Endothelial cell of umbilical vein (primary cell): ENCODE measurements around the gene ZDHHC14. TPM values are rescaled to one million over a fixed set of nuclear protein-coding genes. Genes with fewer than 3 reads are reported as not detected.

ENCODE experiments used
- BruUV-seq: library from RNA; stranded (reverse); fragments of 400-500 nt; replicated peaks from 2 replicates; lab custom pipeline; 2021; lab: Mats Ljungman, UMichigan
- CTCF ChIA-PET: fragments of 300-600, 350-600 bp; sonication (Branson Sonifier 250); formaldehyde crosslinking; loops from one replicate; lab custom pipeline; 2021; ENCODE audit warnings: antibody characterized with exemption, inconsistent platforms; lab: Charles Lee
- POLR2A ChIA-PET: fragments of 300-600, 350-600 bp; sonication (Branson Sonifier 250); formaldehyde crosslinking; loops from one replicate; lab custom pipeline; 2021; ENCODE audit warnings: antibody characterized with exemption, inconsistent platforms; lab: Charles Lee
- DNase-seq: peaks from one replicate; pipeline ENCODE4 v3.0.0-alpha.2; 2011; ENCODE audit warnings: low read depth, low spot score
- FAIRE-seq: peaks from 2 replicates; lab custom pipeline; 2011; peaks lifted over from hg19 to GRCh38; lab: Jason Lieb, UNC
- H2AFZ ChIP-seq: 2 replicates; pipeline ENCODE4 v1.6.0; 2012; ENCODE audit warnings: low read depth, low read length, control low read depth, inconsistent platforms
- H3K27ac ChIP-seq: 2 replicates; pipeline ENCODE4 v1.5.1; 2011; ENCODE audit warnings: low read depth, mild to moderate bottlenecking, control low read depth, low read length, moderate library complexity; ENCODE audit not compliant: insufficient read depth
- H3K27me3 ChIP-seq, 2 experiments: 2 replicates each; pipeline versions ENCODE4 v1.6.0 to v1.6.1; 2011; ENCODE audit warnings: low read length in 2 of 2, mixed read lengths in 1 of 2; ENCODE audit not compliant: control insufficient read depth in 2 of 2, insufficient read depth in 2 of 2
- H3K36me3 ChIP-seq, 2 experiments: 2 replicates in 1 of 2; 3 replicates in 1 of 2; pipeline ENCODE4 v1.5.1; 2011; ENCODE audit warnings: low read length in 2 of 2, mild to moderate bottlenecking in 1 of 2, moderate library complexity in 1 of 2; ENCODE audit not compliant: control insufficient read depth in 2 of 2, insufficient read depth in 2 of 2; ENCODE audit errors: extremely low read depth in 1 of 2
- H3K4me1 ChIP-seq: 3 replicates; pipeline ENCODE4 v1.5.1; 2011; ENCODE audit warnings: mild to moderate bottlenecking, low read length; ENCODE audit not compliant: control insufficient read depth, insufficient read depth; ENCODE audit errors: extremely low read depth
- H3K4me2 ChIP-seq: 2 replicates; pipeline ENCODE4 v1.6.1; 2011; ENCODE audit warnings: low read length, control low read depth, mixed read lengths; ENCODE audit not compliant: insufficient read depth
- H3K4me3 ChIP-seq, 3 experiments: fragments of 200-600 bp in 1 of 3; sonication (generic), shearing (Covaris generic) in 1 of 3; replicated peaks in 1 of 3; 2 replicates each; pipeline ENCODE4 v1.5.1; 2011 to 2016; ENCODE audit warnings: control low read depth in 3 of 3, low read length in 3 of 3, mild to moderate bottlenecking in 2 of 3, inconsistent platforms in 1 of 3, low read depth in 1 of 3, moderate library complexity in 1 of 3; ENCODE audit not compliant: insufficient read depth in 1 of 3
- H3K79me2 ChIP-seq: 2 replicates; pipeline ENCODE4 v1.6.0; 2012; ENCODE audit warnings: low read length, inconsistent platforms; ENCODE audit not compliant: control insufficient read depth, insufficient read depth
- H3K9ac ChIP-seq: replicated peaks from 2 replicates; pipeline ENCODE3; 2011; ENCODE audit warnings: low read length, control low read depth; ENCODE audit not compliant: insufficient read depth; ENCODE audit errors: extremely low read depth
- H3K9me1 ChIP-seq: replicated peaks from 3 replicates; pipeline ENCODE4 v1.6.0; 2011; ENCODE audit warnings: mild to moderate bottlenecking, low read length; ENCODE audit not compliant: control insufficient read depth, insufficient read depth; ENCODE audit errors: extremely low read depth
- H3K9me3 ChIP-seq: replicated peaks from 2 replicates; pipeline ENCODE4 v1.5.1; 2012; ENCODE audit warnings: low read length, inconsistent platforms; ENCODE audit not compliant: control insufficient read depth, insufficient read depth
- H4K20me1 ChIP-seq: replicated peaks from 2 replicates; pipeline ENCODE3; 2011; ENCODE audit warnings: mild to moderate bottlenecking, low read length; ENCODE audit not compliant: control insufficient read depth, insufficient read depth; ENCODE audit errors: extremely low read depth
- EZH2 ChIP-seq: IDR thresholded peaks from 2 replicates; pipeline ENCODE4 v1.6.1; 2012; ENCODE audit warnings: borderline replicate concordance, low read depth, mild to moderate bottlenecking, moderate library complexity, low read length, inconsistent platforms; ENCODE audit not compliant: severe bottlenecking
- FOS ChIP-seq: IDR thresholded peaks from 2 replicates; pipeline ENCODE4 v1.6.1; 2011; ENCODE audit warnings: mild to moderate bottlenecking, low read length, moderate library complexity, borderline replicate concordance; ENCODE audit not compliant: insufficient read depth
- GATA2 ChIP-seq: IDR thresholded peaks from 2 replicates; pipeline ENCODE4 v1.7.0; 2011; ENCODE audit warnings: low read depth, mild to moderate bottlenecking, moderate library complexity, mixed read lengths, low read length; ENCODE audit not compliant: insufficient read length, insufficient read depth
- JUN ChIP-seq: IDR thresholded peaks from 2 replicates; pipeline ENCODE4 v1.6.1; 2011; ENCODE audit warnings: borderline replicate concordance, low read depth; ENCODE audit not compliant: insufficient read length, insufficient read depth
- MYC ChIP-seq: IDR thresholded peaks from one replicate; pipeline ENCODE4 v1.6.1; 2011; ENCODE audit warnings: mild to moderate bottlenecking, low read depth, low read length
- POLR2A ChIP-seq: IDR thresholded peaks from 2 replicates; pipeline ENCODE4 v1.6.1; 2012; ENCODE audit warnings: low read depth, mild to moderate bottlenecking, control low read depth, low read length
- POLR2AphosphoS5 ChIP-seq: IDR thresholded peaks from 2 replicates; pipeline ENCODE4 v1.6.1; 2012; ENCODE audit warnings: low read depth, mild to moderate bottlenecking, control low read depth, low read length, moderate library complexity; ENCODE audit not compliant: insufficient read depth
- dilution Hi-C: fragments of 300-500 bp; cut with MboI; formaldehyde crosslinking; loops from one replicate; pipeline ENCODE4 v1.15.0; 2019; ENCODE audit warnings: low sequenced_read_pairs; ENCODE audit not compliant: extremely low pct_ligation_motif_present
- intact Hi-C: fragments of 100-400 bp; cut with micrococcal nuclease; formaldehyde crosslinking; loops from one replicate; pipeline ENCODE4 v1.10.0; 2022
- polyA plus RNA-seq, 4 experiments: library from polyadenylated mRNA; depleted of rRNA in 3 of 4; stranded (reverse) in 3 of 4; unstranded in 1 of 4; fragments of >200 nt; gene quantifications; 2 replicates each; pipeline versions ENCODE4 v1.2.1 to v1.2.3, GENCODE V29; 2011 to 2012; ENCODE audit warnings: missing spikeins in 1 of 4
- total RNA-seq: library from RNA; stranded (reverse); gene quantifications from 2 replicates; pipeline ENCODE4 v1.2.3, GENCODE V29; 2021
- TF ChIP-seq, protein P1 (sequence below), 2 donors: IDR thresholded peaks; 1 replicate in 1 of 2; 2 replicates in 1 of 2; pipeline ENCODE4 v1.5.1; 2011; ENCODE audit warnings: low read length in 2 of 2, mild to moderate bottlenecking in 2 of 2, moderate library complexity in 2 of 2, control low read depth in 1 of 2, inconsistent platforms in 1 of 2, low read depth in 1 of 2; ENCODE audit not compliant: insufficient read depth in 1 of 2; ENCODE audit errors: extremely low read depth in 1 of 2
- TF ChIP-seq, protein P2 (sequence below): IDR thresholded peaks from 2 replicates; pipeline ENCODE4 v1.6.1; 2011; ENCODE audit not compliant: insufficient read depth, insufficient read length

The ZDHHC14 gene
- total and polyA plus RNA-seq, 2 donors (not counting 3 experiments of a cell fraction or from before 2014, with no cell fraction given), result 23.0 to 25.6 TPM

GRCh38 chr6:157516319-157517026, 135.5 kb downstream of the ZDHHC14 start:
- POLR2A ChIA-PET, result no interaction called here
- TF ChIP-seq EZH2, result no peak
- no peak for TF ChIP-seq MYC
- TF ChIP-seq, protein P1, sequence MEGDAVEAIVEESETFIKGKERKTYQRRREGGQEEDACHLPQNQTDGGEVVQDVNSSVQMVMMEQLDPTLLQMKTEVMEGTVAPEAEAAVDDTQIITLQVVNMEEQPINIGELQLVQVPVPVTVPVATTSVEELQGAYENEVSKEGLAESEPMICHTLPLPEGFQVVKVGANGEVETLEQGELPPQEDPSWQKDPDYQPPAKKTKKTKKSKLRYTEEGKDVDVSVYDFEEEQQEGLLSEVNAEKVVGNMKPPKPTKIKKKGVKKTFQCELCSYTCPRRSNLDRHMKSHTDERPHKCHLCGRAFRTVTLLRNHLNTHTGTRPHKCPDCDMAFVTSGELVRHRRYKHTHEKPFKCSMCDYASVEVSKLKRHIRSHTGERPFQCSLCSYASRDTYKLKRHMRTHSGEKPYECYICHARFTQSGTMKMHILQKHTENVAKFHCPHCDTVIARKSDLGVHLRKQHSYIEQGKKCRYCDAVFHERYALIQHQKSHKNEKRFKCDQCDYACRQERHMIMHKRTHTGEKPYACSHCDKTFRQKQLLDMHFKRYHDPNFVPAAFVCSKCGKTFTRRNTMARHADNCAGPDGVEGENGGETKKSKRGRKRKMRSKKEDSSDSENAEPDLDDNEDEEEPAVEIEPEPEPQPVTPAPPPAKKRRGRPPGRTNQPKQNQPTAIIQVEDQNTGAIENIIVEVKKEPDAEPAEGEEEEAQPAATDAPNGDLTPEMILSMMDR (IDR thresholded peaks at IDR 0.05; ENCODE audit: extremely low read depth in 1 of 2, insufficient read depth in 1 of 2, low read depth in 1 of 2, low read length in 2 of 2), result no peak
- TF ChIP-seq, protein P2, sequence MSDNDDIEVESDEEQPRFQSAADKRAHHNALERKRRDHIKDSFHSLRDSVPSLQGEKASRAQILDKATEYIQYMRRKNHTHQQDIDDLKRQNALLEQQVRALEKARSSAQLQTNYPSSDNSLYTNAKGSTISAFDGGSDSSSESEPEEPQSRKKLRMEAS, result no peak
- no peak for TF ChIP-seq POLR2A
- TF ChIP-seq FOS, result no peak
- TF ChIP-seq JUN, result no peak
- no peak for TF ChIP-seq GATA2
- TF ChIP-seq POLR2AphosphoS5, result no peak
- no peaks in the 10 kb centered on the region for H3K79me2 ChIP-seq
- no peak for DNase-seq
- no peaks in the 10 kb centered on the region for H3K27me3 ChIP-seq
- H3K9me1 ChIP-seq, result no peaks in the 10 kb centered on the region
- intact Hi-C loops (no loop called here), dilution Hi-C loops (no loop called here)
- peaks cover 29% of the 10 kb centered on the region for H3K4me1 ChIP-seq
- CTCF ChIA-PET, result no interaction called here
- no peak overlapping the region for H3K4me2 ChIP-seq
- H3K4me3 ChIP-seq, result no peak overlapping the region
- no peak overlapping the region for H2AFZ ChIP-seq
- no TSS peak for BruUV-seq
- H3K9ac ChIP-seq, result no peak overlapping the region
- no peaks in the 10 kb centered on the region for H4K20me1 ChIP-seq
- no peaks in the 10 kb centered on the region for H3K36me3 ChIP-seq
- no peaks in the 10 kb centered on the region for H3K9me3 ChIP-seq
- no peak overlapping the region for H3K27ac ChIP-seq
- no peak for FAIRE-seq
